Upper lobe of left lung (tissue), 4 donors: ENCODE results near the gene TCHP.

Experiments used
- EP300 ChIP-seq, 4 donors: sonication (generic); formaldehyde crosslinking; IDR thresholded peaks; one replicate each; pipeline ENCODE4 v1.5.1; 2017; ENCODE audit warnings: antibody characterized with exemption in 4 of 4, control low read depth in 2 of 4
- POLR2A ChIP-seq, 4 donors: fragments of 450-650 bp; IDR thresholded peaks; one replicate each; pipeline ENCODE4 v1.5.1; 2016 to 2017; ENCODE audit warnings: antibody characterized with exemption in 4 of 4, mild to moderate bottlenecking in 2 of 4
- POLR2AphosphoS5 ChIP-seq, 2 donors: sonication (generic); formaldehyde crosslinking; IDR thresholded peaks; one replicate each; pipeline ENCODE4 v1.5.1; 2017; ENCODE audit warnings: antibody characterized with exemption in 2 of 2
- TF ChIP-seq, protein P1 (sequence below), 6 experiments: fragments of 450-650 bp in 4 of 6; fragments of 200-600 bp in 2 of 6; sonication (generic) in 2 of 6; IDR thresholded peaks; one replicate each; pipeline ENCODE4 v1.5.1; 2016 to 2019; ENCODE audit warnings: antibody characterized with exemption in 6 of 6

DNA sequence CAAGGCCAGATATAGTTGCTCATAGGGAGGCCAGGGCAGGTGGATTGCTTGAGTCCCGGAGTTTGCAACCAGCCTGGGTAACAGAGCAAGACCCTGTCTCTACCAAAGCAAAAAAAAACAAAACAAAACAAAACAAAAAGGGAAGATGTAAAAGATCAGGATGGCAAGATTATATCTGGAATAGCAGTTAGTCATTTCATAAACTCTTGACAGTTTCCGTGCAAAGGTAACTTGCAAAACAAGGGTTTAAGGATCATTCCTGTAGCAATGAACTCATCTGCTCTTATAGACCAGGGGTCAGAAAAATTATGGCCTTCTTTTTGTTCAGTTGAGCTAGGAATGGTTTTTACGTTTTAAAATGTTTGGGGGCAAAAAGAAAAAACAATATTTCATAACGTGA, 66.5 kb downstream of the TCHP start:
- TF ChIP-seq, protein P1, sequence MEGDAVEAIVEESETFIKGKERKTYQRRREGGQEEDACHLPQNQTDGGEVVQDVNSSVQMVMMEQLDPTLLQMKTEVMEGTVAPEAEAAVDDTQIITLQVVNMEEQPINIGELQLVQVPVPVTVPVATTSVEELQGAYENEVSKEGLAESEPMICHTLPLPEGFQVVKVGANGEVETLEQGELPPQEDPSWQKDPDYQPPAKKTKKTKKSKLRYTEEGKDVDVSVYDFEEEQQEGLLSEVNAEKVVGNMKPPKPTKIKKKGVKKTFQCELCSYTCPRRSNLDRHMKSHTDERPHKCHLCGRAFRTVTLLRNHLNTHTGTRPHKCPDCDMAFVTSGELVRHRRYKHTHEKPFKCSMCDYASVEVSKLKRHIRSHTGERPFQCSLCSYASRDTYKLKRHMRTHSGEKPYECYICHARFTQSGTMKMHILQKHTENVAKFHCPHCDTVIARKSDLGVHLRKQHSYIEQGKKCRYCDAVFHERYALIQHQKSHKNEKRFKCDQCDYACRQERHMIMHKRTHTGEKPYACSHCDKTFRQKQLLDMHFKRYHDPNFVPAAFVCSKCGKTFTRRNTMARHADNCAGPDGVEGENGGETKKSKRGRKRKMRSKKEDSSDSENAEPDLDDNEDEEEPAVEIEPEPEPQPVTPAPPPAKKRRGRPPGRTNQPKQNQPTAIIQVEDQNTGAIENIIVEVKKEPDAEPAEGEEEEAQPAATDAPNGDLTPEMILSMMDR (IDR thresholded peaks at IDR 0.05): no peak
- no peak for TF ChIP-seq POLR2A (IDR thresholded peaks at IDR 0.05)
- no peak for TF ChIP-seq POLR2AphosphoS5 (IDR thresholded peaks at IDR 0.05)
- TF ChIP-seq EP300 (IDR thresholded peaks at IDR 0.05): no peak
